ENCODE results near the gene PARD3B. TPM values are rescaled to one million over a fixed set of nuclear protein-coding genes. Genes with fewer than 3 reads are reported as not detected.

PARD3B gene
- total and polyA plus RNA-seq, 2 of the 8 experiments (the other 6 are each of a cell fraction or from before 2014, with no cell fraction given), result 1.2 to 5.7 TPM

- Histone ChIP-seq H3K79me2 (ENCODE audit: control insufficient read depth in 1 of 2, insufficient read depth in 2 of 2, low read length in 2 of 2) (no peaks in the 10 kb centered on the region), H2AFZ (ENCODE audit: low read length) (no peak overlapping the region), H3K56ac (replicated peaks; ENCODE audit: insufficient read length, low read depth, low read length) (no peak overlapping the region), H3K4me1 (replicated peaks in 1 of 4; ENCODE audit: control insufficient read depth in 3 of 4, insufficient read depth in 4 of 4, low read length in 3 of 4) (peaks cover 11 to 32% (median 20%) of the 10 kb centered on the region in 4 experiments), H4K20me1 (replicated peaks in 1 of 2; ENCODE audit: control insufficient read depth in 1 of 2, insufficient read depth in 2 of 2, low read length in 2 of 2) (no peaks in the 10 kb centered on the region), H3K14ac (ENCODE audit: insufficient read length) (no peak overlapping the region), H3K27ac (ENCODE audit: low read depth, low read length) (no peak overlapping the region), H2BK20ac (ENCODE audit: low read length) (no peak overlapping the region; the same call in 1 of the 2 replicates), H3K4ac (replicated peaks; ENCODE audit: insufficient read length, low read depth, low read length) (no peak overlapping the region), H4K91ac (replicated peaks; ENCODE audit: insufficient read length, low read length) (no peak overlapping the region), H3K79me1 (ENCODE audit: low read depth, low read length) (no peaks in the 10 kb centered on the region), H2AK5ac (ENCODE audit: low read depth, low read length) (no peak overlapping the region), H3K9ac (replicated peaks in 1 of 4; ENCODE audit: extremely low read depth in 1 of 4, low read depth in 3 of 4, low read length in 3 of 4) (no peak overlapping the region), H2BK5ac (ENCODE audit: low read depth, low read length) (no peak overlapping the region), H2BK15ac (ENCODE audit: low read length) (no peak overlapping the region), H3K9me3 (ENCODE audit: insufficient read depth in 2 of 2, low read depth in 1 of 2, low read length in 1 of 2) (no peaks in the 10 kb centered on the region), H3K4me3 (ENCODE audit: extremely low read depth in 1 of 4, insufficient read depth in 2 of 4, low read depth in 3 of 4, low read length in 4 of 4) (no peak overlapping the region), H3K18ac (ENCODE audit: extremely low read depth, low read length) (no peak overlapping the region), H2BK12ac (ENCODE audit: low read depth, low read length) (peak overlapping the region; percentile 9; the same call in 1 of the 2 replicates), H3K27me3 (replicated peaks in 1 of 4; ENCODE audit: control insufficient read depth in 3 of 4, extremely low read depth in 1 of 4, insufficient read depth in 3 of 4, low read length in 3 of 4) (no peaks in the 10 kb centered on the region), H2BK120ac (replicated peaks; ENCODE audit: low read depth, low read length) (peak overlapping the region; percentile 19), H3K23me2 (ENCODE audit: low read depth, low read length) (no peaks in the 10 kb centered on the region), H4K5ac (ENCODE audit: insufficient read length, low read depth, low read length) (peak overlapping the region; percentile 18), H3K4me2 (ENCODE audit: insufficient read depth in 1 of 2, low read depth in 2 of 2, low read length in 2 of 2) (no peak overlapping the region), H3K36me3 (ENCODE audit: control insufficient read depth in 2 of 4, insufficient read depth in 4 of 4, low read length in 3 of 4) (no peaks in the 10 kb centered on the region), H4K8ac (ENCODE audit: extremely low read depth, insufficient read depth, low read length) (no peak overlapping the region), H3K23ac (ENCODE audit: insufficient read length) (no peak overlapping the region)
- ChIA-PET POLR2A (ENCODE audit: partially characterized antibody) (no interaction called here), CTCF (ENCODE audit: partially characterized antibody) (interaction anchor here (1.0 to 3.0 kb wide), 4 partner anchors 12 to 214 kb away, joined by 3 to 12 read pairs (median 3); no protein-coding TSS in a partner anchor)
- FAIRE-seq (no peak), DNase-seq (ENCODE audit: low read depth in 1 of 2, low spot score in 2 of 2) (no peak)
- no peak for TF ChIP-seq HDAC2 (IDR thresholded peaks at IDR 0.05; ENCODE audit: borderline replicate concordance in 1 of 2, low read depth in 2 of 2, low read length in 2 of 2)
- TF ChIP-seq SAP30 (IDR thresholded peaks at IDR 0.05; ENCODE audit: insufficient read depth, insufficient replicate concordance, low read length), result no peak
- no peak for TF ChIP-seq GTF2F1 (IDR thresholded peaks at IDR 0.05; ENCODE audit: borderline replicate concordance, low read depth, low read length)
- TF ChIP-seq MAFK (IDR thresholded peaks at IDR 0.05; ENCODE audit: low read depth, low read length), result no peak
- TF ChIP-seq GABPA (IDR thresholded peaks at IDR 0.05; ENCODE audit: borderline replicate concordance, insufficient read depth, low read length), result no peak
- TF ChIP-seq KDM4A (IDR thresholded peaks at IDR 0.05; ENCODE audit: low read depth, low read length, severe bottlenecking), result no peak
- TF ChIP-seq TAF1 (IDR thresholded peaks at IDR 0.05; ENCODE audit: low read depth, low read length), result no peak
- 77% methylated on average over 4 of the region's 4 CpGs; no CpG with 5 or more reads in 1 of the 2 experiments for WGBS, 2 experiments (ENCODE audit: extremely low coverage in 1 of 2, insufficient coverage in 1 of 2, insufficient read length in 1 of 2, insufficient replicate concordance in 2 of 2, low coverage in 1 of 2, low lambda C conversion rate in 2 of 2, missing lambda C conversion rate in 1 of 2)
Observed at GRCh38 chr2:205484764-205485163, 939.5 kb downstream of the PARD3B start.

All from H1 (cell line).